H9 (cell line): Measurements from ENCODE around the gene ANKRD40. TPM values are rescaled to one million over a fixed set of nuclear protein-coding genes. Genes with fewer than 3 reads are reported as not detected.

ENCODE experiments used
- DNase-seq: peaks from one replicate; pipeline ENCODE4 v3.0.0-alpha.2; 2017
- H2AFZ ChIP-seq: one replicate; pipeline ENCODE4 v1.6.1; 2013; ENCODE audit warnings: mild to moderate bottlenecking, low read length, control low read depth, moderate library complexity
- H2AK5ac ChIP-seq: 2 replicates; pipeline ENCODE4 v1.6.1; 2013; ENCODE audit warnings: low read length, control low read depth, mixed read lengths; ENCODE audit not compliant: insufficient read length
- H2BK120ac ChIP-seq: one replicate; pipeline ENCODE4 v1.6.1; 2013; ENCODE audit warnings: low read depth, mild to moderate bottlenecking, low read length, control low read depth, inconsistent platforms; ENCODE audit not compliant: poor library complexity, severe bottlenecking
- H2BK12ac ChIP-seq: 2 replicates; pipeline ENCODE4 v1.6.1; 2013; ENCODE audit warnings: low read length, control low read depth, mixed read lengths, low read depth; ENCODE audit not compliant: insufficient read length
- H2BK15ac ChIP-seq: 2 replicates; pipeline ENCODE4 v1.6.1; 2013; ENCODE audit warnings: low read depth, low read length, control low read depth
- H2BK20ac ChIP-seq: one replicate; pipeline ENCODE4 v1.6.1; 2013; ENCODE audit warnings: low read depth, mild to moderate bottlenecking, low read length, control low read depth, inconsistent platforms; ENCODE audit not compliant: poor library complexity, severe bottlenecking
- H2BK5ac ChIP-seq: 2 replicates; pipeline ENCODE4 v1.6.1; 2013; ENCODE audit warnings: low read length, control low read depth, mixed read lengths; ENCODE audit not compliant: insufficient read length
- H3K14ac ChIP-seq: 2 replicates; pipeline ENCODE4 v1.6.1; 2013; ENCODE audit warnings: low read length, control low read depth; ENCODE audit not compliant: insufficient read depth
- H3K18ac ChIP-seq: 2 replicates; pipeline ENCODE4 v1.6.1; 2013; ENCODE audit warnings: low read depth, mild to moderate bottlenecking, mixed read lengths, low read length, control low read depth; ENCODE audit not compliant: insufficient read length
- H3K23ac ChIP-seq: 2 replicates; pipeline ENCODE4 v1.6.1; 2013; ENCODE audit warnings: low read length, control low read depth, mixed read lengths, low read depth; ENCODE audit not compliant: insufficient read length
- H3K23me2 ChIP-seq: 2 replicates; pipeline ENCODE4 v1.6.1; 2013; ENCODE audit warnings: low read depth, mild to moderate bottlenecking, mixed read lengths, low read length, control low read depth; ENCODE audit not compliant: insufficient read length, poor library complexity, severe bottlenecking
- H3K27ac ChIP-seq: 2 replicates; pipeline ENCODE4 v1.5.1; 2013; ENCODE audit warnings: low read length, control low read depth, mixed read lengths, low read depth; ENCODE audit not compliant: insufficient read length
- H3K27me3 ChIP-seq: 2 replicates; pipeline ENCODE4 v1.6.1; 2013; ENCODE audit warnings: low read length, control low read depth, inconsistent platforms; ENCODE audit not compliant: insufficient read depth
- H3K4ac ChIP-seq: 2 replicates; pipeline ENCODE4 v1.6.1; 2013; ENCODE audit warnings: low read depth, mild to moderate bottlenecking, control low read depth, inconsistent platforms, low read length, moderate library complexity
- H3K4me1 ChIP-seq: 2 replicates; pipeline ENCODE4 v1.6.1; 2013; ENCODE audit warnings: low read length, control low read depth, inconsistent platforms; ENCODE audit not compliant: insufficient read depth
- H3K4me2 ChIP-seq: 2 replicates; pipeline ENCODE4 v1.6.1; 2013; ENCODE audit warnings: low read length, control low read depth, mixed read lengths; ENCODE audit not compliant: insufficient read length, insufficient read depth
- H3K56ac ChIP-seq: 2 replicates; pipeline ENCODE4 v1.6.1; 2013; ENCODE audit warnings: low read depth, mild to moderate bottlenecking, mixed read lengths, low read length, control low read depth; ENCODE audit not compliant: insufficient read length
- H3K79me1 ChIP-seq: 2 replicates; pipeline ENCODE4 v1.6.1; 2013; ENCODE audit warnings: low read depth, mild to moderate bottlenecking, moderate library complexity, low read length, control low read depth, inconsistent platforms; ENCODE audit not compliant: insufficient read depth, poor library complexity, severe bottlenecking
- H3K79me2 ChIP-seq: 2 replicates; pipeline ENCODE4 v1.6.1; 2013; ENCODE audit warnings: low read length, control low read depth, inconsistent platforms; ENCODE audit not compliant: insufficient read depth
- H3K9ac ChIP-seq: 2 replicates; pipeline ENCODE4 v1.6.1; 2013; ENCODE audit warnings: low read length, control low read depth, mixed read lengths; ENCODE audit not compliant: insufficient read length; ENCODE audit errors: extremely low read depth
- H3K9me3 ChIP-seq: one replicate; pipeline ENCODE4 v1.6.1; 2013; ENCODE audit warnings: low read depth, low read length, inconsistent platforms; ENCODE audit not compliant: control insufficient read depth
- H3T11ph ChIP-seq: one replicate; pipeline ENCODE4 v1.6.1; 2013; ENCODE audit warnings: mild to moderate bottlenecking, low read length, control low read depth, inconsistent platforms
- H4K20me1 ChIP-seq: one replicate; pipeline ENCODE4 v1.6.1; 2013; ENCODE audit not compliant: control insufficient read depth, insufficient read length, insufficient read depth
- H4K5ac ChIP-seq: 2 replicates; pipeline ENCODE4 v1.6.1; 2013; ENCODE audit warnings: low read depth, mild to moderate bottlenecking, mixed read lengths, low read length, control low read depth; ENCODE audit not compliant: insufficient read length
- H4K8ac ChIP-seq: replicated peaks from 2 replicates; pipeline ENCODE4 v1.6.1; 2013; ENCODE audit warnings: low read length, control low read depth, mixed read lengths, low read depth; ENCODE audit not compliant: insufficient read length
- H4K91ac ChIP-seq: 2 replicates; pipeline ENCODE4 v1.6.1; 2013; ENCODE audit warnings: low read depth, mild to moderate bottlenecking, moderate library complexity, mixed read lengths, low read length, control low read depth; ENCODE audit not compliant: insufficient read length
- H3K27ac Mint-ChIP-seq, 3 experiments: 2 replicates in 2 of 3; 3 replicates in 1 of 3; pipeline ENCODE4 v1.8.0; 2020 to 2021; ENCODE audit warnings: mixed read lengths in 3 of 3, mild to moderate bottlenecking in 1 of 3, moderate library complexity in 1 of 3
- H3K27me3 Mint-ChIP-seq: 2 replicates; pipeline ENCODE4 v1.8.0; 2021; ENCODE audit warnings: low read depth, mild to moderate bottlenecking, moderate library complexity, mixed read lengths
- H3K36me3 Mint-ChIP-seq, 3 experiments: 2 replicates in 2 of 3; 3 replicates in 1 of 3; pipeline ENCODE4 v1.8.0; 2020 to 2021; ENCODE audit warnings: low read depth in 3 of 3, mixed read lengths in 3 of 3; ENCODE audit not compliant: insufficient read depth in 1 of 3
- H3K4me1 Mint-ChIP-seq, 2 experiments: 2 replicates each; pipeline ENCODE4 v1.8.0; 2020; ENCODE audit warnings: mixed read lengths in 2 of 2
- H3K4me3 Mint-ChIP-seq, 2 experiments: 2 replicates in 1 of 2; 3 replicates in 1 of 2; pipeline ENCODE4 v1.8.0; 2020 to 2021; ENCODE audit warnings: mild to moderate bottlenecking in 2 of 2, mixed read lengths in 2 of 2, moderate library complexity in 1 of 2
- H3K9me3 Mint-ChIP-seq, 2 experiments: 2 replicates in 1 of 2; 3 replicates in 1 of 2; pipeline ENCODE4 v1.8.0; 2020; ENCODE audit warnings: mild to moderate bottlenecking in 2 of 2, mixed read lengths in 2 of 2, moderate library complexity in 1 of 2
- WGBS: extraction: QIAGEN DNeasy Blood & Tissue Kit; methylation state at CpG from one replicate; pipeline ENCODE4 v1.1.7; 2013; ENCODE audit warnings: missing lambda C conversion rate, low lambda C conversion rate, mixed read lengths; ENCODE audit not compliant: insufficient read length; ENCODE audit errors: extremely low coverage; 5-methylcytosine and 5-hydroxymethylcytosine counted together
- total RNA-seq: library from RNA; stranded (reverse); gene quantifications from 2 replicates; pipeline ENCODE4 v1.2.1, GENCODE V29; 2021
- TF ChIP-seq, protein P1 (sequence below): fragments of 200-600 bp; sonication (generic); conservative IDR thresholded peaks from 3 replicates; pipeline ENCODE4 v1.8.0; 2021; ENCODE audit warnings: antibody characterized with exemption, mild to moderate bottlenecking

The ANKRD40 gene
- total RNA-seq, 1 experiment from 2014 or later = 54.3 TPM

DNA sequence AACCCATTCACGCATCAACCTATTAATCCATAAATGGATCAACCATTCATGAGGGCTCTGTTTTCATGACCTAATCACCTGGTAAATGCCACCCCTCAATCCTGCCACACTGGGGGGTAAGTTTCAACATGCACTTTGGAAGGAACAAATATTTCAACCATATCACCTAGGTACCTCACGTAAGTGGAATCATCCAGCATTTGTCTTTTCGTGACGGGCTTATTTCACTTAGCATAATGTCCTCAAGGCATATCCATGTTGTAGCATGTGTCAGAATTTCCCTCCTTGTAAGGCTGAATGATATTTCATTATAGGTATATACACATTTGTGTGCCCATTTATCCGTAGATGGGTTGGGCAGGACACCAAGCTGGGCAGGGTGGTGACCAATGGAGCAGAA is 35.6 kb downstream of the ANKRD40 start:
- Histone ChIP-seq H3K4me1 (no peaks in the 10 kb centered on the region; the same call in 1 of the 2 replicates), H3K27me3 (no peaks in the 10 kb centered on the region), H3K18ac (no peak overlapping the region), H3K14ac (no peak overlapping the region), H4K5ac (no peak overlapping the region), H2AK5ac (no peak overlapping the region), H3K79me1 (no peaks in the 10 kb centered on the region), H2BK120ac (no peak overlapping the region), H4K20me1 (no peaks in the 10 kb centered on the region), H3K27ac (no peak overlapping the region), H2BK15ac (no peak overlapping the region), H2BK12ac (no peak overlapping the region), H3K4me2 (no peak overlapping the region), H3K23ac (no peak overlapping the region), H3K56ac (no peak overlapping the region), H4K91ac (no peak overlapping the region), H3K9ac (no peak overlapping the region), H3T11ph (no peak overlapping the region), H2AFZ (no peak overlapping the region), H3K79me2 (no peaks in the 10 kb centered on the region), H3K4ac (no peak overlapping the region), H2BK20ac (no peak overlapping the region), H2BK5ac (no peak overlapping the region), H3K23me2 (no peaks in the 10 kb centered on the region), H3K9me3 (no peaks in the 10 kb centered on the region), H4K8ac (no peak overlapping the region)
- H3K4me3 Mint-ChIP-seq = no peak overlapping the region
- no peak for DNase-seq
- no CpG with 5 or more reads among the region's 5 CpGs for WGBS
- no peaks in the 10 kb centered on the region; a peak in 1 of 5 replicates for H3K9me3 Mint-ChIP-seq
- H3K4me1 Mint-ChIP-seq = peaks cover 9 to 16% of the 10 kb centered on the region in 2 experiments
- no peaks in the 10 kb centered on the region for H3K27me3 Mint-ChIP-seq
- H3K27ac Mint-ChIP-seq = no peak overlapping the region; a peak in 1 of 7 replicates
- H3K36me3 Mint-ChIP-seq = no peaks in the 10 kb centered on the region; a peak in 1 of 7 replicates
- TF ChIP-seq, protein P1, sequence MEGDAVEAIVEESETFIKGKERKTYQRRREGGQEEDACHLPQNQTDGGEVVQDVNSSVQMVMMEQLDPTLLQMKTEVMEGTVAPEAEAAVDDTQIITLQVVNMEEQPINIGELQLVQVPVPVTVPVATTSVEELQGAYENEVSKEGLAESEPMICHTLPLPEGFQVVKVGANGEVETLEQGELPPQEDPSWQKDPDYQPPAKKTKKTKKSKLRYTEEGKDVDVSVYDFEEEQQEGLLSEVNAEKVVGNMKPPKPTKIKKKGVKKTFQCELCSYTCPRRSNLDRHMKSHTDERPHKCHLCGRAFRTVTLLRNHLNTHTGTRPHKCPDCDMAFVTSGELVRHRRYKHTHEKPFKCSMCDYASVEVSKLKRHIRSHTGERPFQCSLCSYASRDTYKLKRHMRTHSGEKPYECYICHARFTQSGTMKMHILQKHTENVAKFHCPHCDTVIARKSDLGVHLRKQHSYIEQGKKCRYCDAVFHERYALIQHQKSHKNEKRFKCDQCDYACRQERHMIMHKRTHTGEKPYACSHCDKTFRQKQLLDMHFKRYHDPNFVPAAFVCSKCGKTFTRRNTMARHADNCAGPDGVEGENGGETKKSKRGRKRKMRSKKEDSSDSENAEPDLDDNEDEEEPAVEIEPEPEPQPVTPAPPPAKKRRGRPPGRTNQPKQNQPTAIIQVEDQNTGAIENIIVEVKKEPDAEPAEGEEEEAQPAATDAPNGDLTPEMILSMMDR = no peak
